Duodenal mucosa (tissue), 2 donors: ENCODE data around the gene SPON1.

ENCODE experiments used
- H3K27ac ChIP-seq: one replicate; pipeline ENCODE4 v1.7.0; 2013; ENCODE audit warnings: low read depth, low read length
- H3K27me3 ChIP-seq, 2 donors: one replicate each; pipeline ENCODE4 v1.7.0; 2013; ENCODE audit warnings: low read length in 2 of 2, control low read depth in 1 of 2; ENCODE audit not compliant: insufficient read depth in 2 of 2, control insufficient read depth in 1 of 2
- H3K36me3 ChIP-seq, 2 donors: one replicate each; pipeline ENCODE4 v1.7.0; 2013; ENCODE audit warnings: low read length in 2 of 2, control low read depth in 1 of 2; ENCODE audit not compliant: insufficient read depth in 2 of 2, control insufficient read depth in 1 of 2
- H3K4me1 ChIP-seq, 2 donors: one replicate each; pipeline ENCODE4 v1.7.0; 2013; ENCODE audit warnings: low read length in 2 of 2, control low read depth in 1 of 2; ENCODE audit not compliant: insufficient read depth in 2 of 2, control insufficient read depth in 1 of 2
- H3K4me3 ChIP-seq, 2 donors: one replicate each; pipeline ENCODE4 v1.7.0; 2013; ENCODE audit warnings: low read length in 2 of 2, low read depth in 1 of 2
- H3K9ac ChIP-seq, 2 donors: one replicate each; pipeline ENCODE4 v1.7.0; 2013; ENCODE audit warnings: low read length in 2 of 2, low read depth in 1 of 2
- H3K9me3 ChIP-seq, 2 donors: one replicate each; pipeline ENCODE4 v1.7.0; 2013; ENCODE audit warnings: low read length in 2 of 2, control low read depth in 1 of 2; ENCODE audit not compliant: control insufficient read depth in 1 of 2

The SPON1 gene

DNA sequence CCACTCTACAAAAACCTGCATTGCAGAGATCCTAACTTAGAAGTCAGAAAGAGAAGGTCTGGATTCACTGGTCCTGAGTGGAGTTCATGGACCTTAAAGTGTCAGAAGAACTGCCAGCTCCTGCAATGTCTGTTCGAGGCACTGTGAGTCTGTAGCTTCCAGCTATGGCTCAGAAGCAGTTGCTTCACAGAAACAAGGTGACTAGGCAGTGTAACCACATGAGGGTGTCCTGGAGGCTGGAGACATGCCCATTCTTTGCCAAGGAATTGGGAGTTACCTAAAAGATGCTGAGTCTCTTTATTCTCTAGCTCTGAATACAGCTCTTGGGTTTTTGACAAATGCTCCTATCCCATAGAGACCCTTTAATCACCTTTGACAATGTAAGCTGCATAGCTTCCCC, 130.5 kb downstream of the SPON1 start:
- no peak overlapping the region for H3K27ac ChIP-seq
- H3K9ac ChIP-seq = no peak overlapping the region
- no peaks in the 10 kb centered on the region for H3K9me3 ChIP-seq
- no peaks in the 10 kb centered on the region for H3K27me3 ChIP-seq
- no peak overlapping the region for H3K4me3 ChIP-seq
- no peaks in the 10 kb centered on the region for H3K4me1 ChIP-seq
- H3K36me3 ChIP-seq = no peaks in the 10 kb centered on the region

GRCh38 chr11:14094481-14095037, 132.0 kb downstream of the SPON1 start:
- Histone ChIP-seq H3K27me3 (no peaks in the 10 kb centered on the region), H3K4me1 (no peaks in the 10 kb centered on the region), H3K9me3 (no peaks in the 10 kb centered on the region), H3K4me3 (no peak overlapping the region), H3K9ac (no peak overlapping the region), H3K36me3 (no peaks in the 10 kb centered on the region), H3K27ac (no peak overlapping the region)

- Histone ChIP-seq H3K27ac (no peak overlapping the region), H3K9me3 (no peaks in the 10 kb centered on the region), H3K4me3 (no peak overlapping the region), H3K27me3 (no peaks in the 10 kb centered on the region), H3K4me1 (no peaks in the 10 kb centered on the region), H3K36me3 (no peaks in the 10 kb centered on the region), H3K9ac (no peak overlapping the region)
Measured at GRCh38 chr11:14095882-14096281, 133.4 kb downstream of the SPON1 start.

- Histone ChIP-seq H3K4me1 (no peaks in the 10 kb centered on the region), H3K9ac (no peak overlapping the region), H3K9me3 (no peaks in the 10 kb centered on the region), H3K27me3 (no peaks in the 10 kb centered on the region), H3K4me3 (no peak overlapping the region), H3K27ac (no peak overlapping the region), H3K36me3 (no peaks in the 10 kb centered on the region)
Measured at GRCh38 chr11:14096606-14097005, 134.1 kb downstream of the SPON1 start.

GRCh38 chr11:14101388-14101787, 138.9 kb downstream of the SPON1 start:
- H3K36me3 ChIP-seq = no peaks in the 10 kb centered on the region
- no peak overlapping the region for H3K4me3 ChIP-seq
- no peak overlapping the region for H3K9ac ChIP-seq
- H3K27me3 ChIP-seq = no peaks in the 10 kb centered on the region
- H3K9me3 ChIP-seq = no peaks in the 10 kb centered on the region
- H3K27ac ChIP-seq = no peak overlapping the region
- no peaks in the 10 kb centered on the region for H3K4me1 ChIP-seq

GRCh38 chr11:14102766-14103165, 140.2 kb downstream of the SPON1 start:
- no peaks in the 10 kb centered on the region for H3K9me3 ChIP-seq
- no peak overlapping the region for H3K9ac ChIP-seq
- no peaks in the 10 kb centered on the region for H3K36me3 ChIP-seq
- no peak overlapping the region for H3K4me3 ChIP-seq
- H3K27me3 ChIP-seq = no peaks in the 10 kb centered on the region
- no peaks in the 10 kb centered on the region for H3K4me1 ChIP-seq
- H3K27ac ChIP-seq = no peak overlapping the region

- H3K9ac ChIP-seq = no peak overlapping the region
- H3K36me3 ChIP-seq = no peaks in the 10 kb centered on the region
- H3K4me3 ChIP-seq = no peak overlapping the region
- H3K27me3 ChIP-seq = no peaks in the 10 kb centered on the region
- H3K9me3 ChIP-seq = no peaks in the 10 kb centered on the region
- no peak overlapping the region for H3K27ac ChIP-seq
- H3K4me1 ChIP-seq = no peaks in the 10 kb centered on the region
Measured at GRCh38 chr11:14105446-14105845, 142.9 kb downstream of the SPON1 start.

- Histone ChIP-seq H3K4me1 (no peaks in the 10 kb centered on the region), H3K9me3 (no peaks in the 10 kb centered on the region), H3K36me3 (no peaks in the 10 kb centered on the region), H3K27me3 (no peaks in the 10 kb centered on the region), H3K4me3 (no peak overlapping the region), H3K9ac (no peak overlapping the region), H3K27ac (no peak overlapping the region)
Measured at GRCh38 chr11:14106303-14107049, 144.0 kb downstream of the SPON1 start.

- no peaks in the 10 kb centered on the region for H3K9me3 ChIP-seq
- H3K4me3 ChIP-seq = no peak overlapping the region
- H3K4me1 ChIP-seq = no peaks in the 10 kb centered on the region
- no peak overlapping the region for H3K27ac ChIP-seq
- no peak overlapping the region for H3K9ac ChIP-seq
- no peaks in the 10 kb centered on the region for H3K27me3 ChIP-seq
- H3K36me3 ChIP-seq = no peaks in the 10 kb centered on the region
Measured at GRCh38 chr11:14107050-14107430, 144.5 kb downstream of the SPON1 start.

GRCh38 chr11:14109742-14110141, 147.2 kb downstream of the SPON1 start:
- H3K4me1 ChIP-seq = peaks cover 0 to 7% of the 10 kb centered on the region in 2 donors
- no peak overlapping the region for H3K9ac ChIP-seq
- H3K4me3 ChIP-seq = no peak overlapping the region
- H3K36me3 ChIP-seq = no peaks in the 10 kb centered on the region
- no peaks in the 10 kb centered on the region for H3K27me3 ChIP-seq
- no peak overlapping the region for H3K27ac ChIP-seq
- no peaks in the 10 kb centered on the region for H3K9me3 ChIP-seq
